ENCODE data around the gene NAXD. TPM values are rescaled to one million over a fixed set of nuclear protein-coding genes. Genes with fewer than 3 reads are reported as not detected.

Gene NAXD
- total RNA-seq, 1 donor from 2014 or later = 27.4 TPM

DNA sequence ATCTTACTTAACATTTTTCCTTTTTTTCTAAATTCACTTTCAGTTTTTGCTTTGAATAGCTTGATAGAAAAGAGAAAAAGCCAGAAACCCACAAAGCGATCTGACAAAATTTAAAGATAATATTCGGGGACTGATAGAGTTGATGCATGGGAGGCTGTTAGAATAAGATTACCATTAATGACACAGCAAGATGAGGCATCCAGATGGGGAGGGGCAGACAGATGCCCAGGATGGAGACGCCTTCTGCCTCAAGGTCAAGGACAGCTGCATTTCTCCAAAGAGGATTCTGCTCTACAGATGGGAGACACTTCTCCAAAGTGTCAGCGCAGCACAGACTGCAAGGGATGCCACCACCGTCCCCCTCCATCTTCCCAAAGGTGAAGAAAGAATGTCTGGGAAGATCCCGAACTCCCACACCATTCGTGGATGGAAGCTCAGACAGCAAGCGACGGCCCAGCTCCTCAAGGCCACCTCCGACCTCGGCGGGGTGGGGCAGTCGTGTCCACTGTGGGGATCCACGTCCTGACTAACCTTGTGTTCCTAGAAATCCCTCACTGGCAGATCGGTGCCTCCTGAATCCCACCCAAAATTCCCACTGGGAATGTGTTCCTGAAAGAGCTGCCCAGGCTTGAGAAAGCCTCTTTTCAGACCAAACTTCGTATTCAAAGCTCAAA is 32.9 kb downstream of the NAXD start:
- no peak for ATAC-seq
- H3K36me3 ChIP-seq = peaks cover 71% of the 10 kb centered on the region
- H3K9me3 ChIP-seq = no peaks in the 10 kb centered on the region
- H3K27ac ChIP-seq = no peak overlapping the region
- intact Hi-C loops (cut with DNase I) = no loop called here
- no peak overlapping the region for H3K4me3 ChIP-seq
- no peaks in the 10 kb centered on the region for H3K27me3 ChIP-seq (ENCODE audit: low read depth)
- DNase-seq = no peak
- peaks cover 9% of the 10 kb centered on the region for H3K4me1 ChIP-seq
- TF ChIP-seq, protein P1, sequence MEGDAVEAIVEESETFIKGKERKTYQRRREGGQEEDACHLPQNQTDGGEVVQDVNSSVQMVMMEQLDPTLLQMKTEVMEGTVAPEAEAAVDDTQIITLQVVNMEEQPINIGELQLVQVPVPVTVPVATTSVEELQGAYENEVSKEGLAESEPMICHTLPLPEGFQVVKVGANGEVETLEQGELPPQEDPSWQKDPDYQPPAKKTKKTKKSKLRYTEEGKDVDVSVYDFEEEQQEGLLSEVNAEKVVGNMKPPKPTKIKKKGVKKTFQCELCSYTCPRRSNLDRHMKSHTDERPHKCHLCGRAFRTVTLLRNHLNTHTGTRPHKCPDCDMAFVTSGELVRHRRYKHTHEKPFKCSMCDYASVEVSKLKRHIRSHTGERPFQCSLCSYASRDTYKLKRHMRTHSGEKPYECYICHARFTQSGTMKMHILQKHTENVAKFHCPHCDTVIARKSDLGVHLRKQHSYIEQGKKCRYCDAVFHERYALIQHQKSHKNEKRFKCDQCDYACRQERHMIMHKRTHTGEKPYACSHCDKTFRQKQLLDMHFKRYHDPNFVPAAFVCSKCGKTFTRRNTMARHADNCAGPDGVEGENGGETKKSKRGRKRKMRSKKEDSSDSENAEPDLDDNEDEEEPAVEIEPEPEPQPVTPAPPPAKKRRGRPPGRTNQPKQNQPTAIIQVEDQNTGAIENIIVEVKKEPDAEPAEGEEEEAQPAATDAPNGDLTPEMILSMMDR (IDR thresholded peaks at IDR 0.05) = no peak

DNA sequence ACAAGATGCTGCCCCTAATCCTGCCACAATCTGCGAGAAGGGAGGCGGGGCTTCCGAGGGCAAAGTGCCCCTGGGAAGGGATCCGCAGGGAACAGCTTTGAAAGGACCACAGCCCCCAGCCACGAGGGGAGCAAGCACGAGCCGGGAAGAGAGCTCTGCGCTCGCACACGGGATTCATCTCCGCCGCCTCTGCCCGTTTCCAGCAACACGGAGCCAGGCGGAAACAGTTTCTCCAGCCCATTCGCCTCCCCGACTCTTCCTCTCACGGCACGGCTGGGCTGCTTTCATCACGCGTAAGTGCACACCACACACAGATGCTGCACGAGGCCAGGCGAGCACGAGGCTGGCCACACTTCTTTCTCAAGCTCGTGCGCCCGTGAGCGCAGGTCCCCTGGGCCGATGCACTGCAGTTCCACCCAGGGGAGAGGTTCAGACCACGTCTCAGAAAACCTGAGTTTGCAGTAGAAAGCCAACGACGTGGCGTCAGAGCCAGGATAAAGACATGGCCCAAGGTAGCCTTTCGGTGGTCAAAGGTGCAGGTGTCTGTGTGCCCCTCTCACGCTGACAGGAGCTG is 33.6 kb downstream of the NAXD start:
- ATAC-seq (no peak), DNase-seq (no peak)
- TF ChIP-seq, protein P1 (IDR thresholded peaks at IDR 0.05) = no peak
- Histone ChIP-seq H3K27me3 (ENCODE audit: low read depth) (no peaks in the 10 kb centered on the region), H3K9me3 (no peaks in the 10 kb centered on the region), H3K4me3 (no peak overlapping the region), H3K27ac (no peak overlapping the region), H3K4me1 (peaks cover 9% of the 10 kb centered on the region), H3K36me3 (peaks cover 70% of the 10 kb centered on the region)
- intact Hi-C loops (cut with DNase I) = no loop called here

DNA sequence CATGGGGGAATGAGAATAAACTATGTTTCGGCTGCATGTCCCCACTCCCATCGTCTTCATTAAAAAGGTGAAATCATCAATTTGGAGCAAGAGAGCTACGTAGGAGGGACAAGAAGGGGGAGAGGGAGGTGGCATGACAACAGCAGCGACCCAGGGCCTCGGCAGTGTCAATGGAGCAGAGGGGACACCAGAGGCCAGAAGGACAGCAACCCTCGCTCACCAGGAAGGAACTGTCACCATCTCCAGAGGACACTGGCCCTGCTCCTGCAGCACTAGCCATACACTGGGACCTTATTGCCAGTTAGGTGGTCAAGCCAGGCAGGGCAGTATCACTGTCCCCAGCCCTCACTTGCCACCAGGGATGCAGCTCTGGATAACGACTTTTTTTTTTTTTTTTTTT is 34.2 kb downstream of the NAXD start:
- peaks cover 70% of the 10 kb centered on the region for H3K36me3 ChIP-seq
- ATAC-seq = no peak
- peaks cover 8% of the 10 kb centered on the region for H3K4me1 ChIP-seq
- no peak overlapping the region for H3K27ac ChIP-seq
- intact Hi-C loops (cut with DNase I) = no loop called here
- no peak for DNase-seq
- H3K9me3 ChIP-seq = no peaks in the 10 kb centered on the region
- TF ChIP-seq, protein P1 (IDR thresholded peaks at IDR 0.05) = no peak
- H3K4me3 ChIP-seq = no peak overlapping the region
- H3K27me3 ChIP-seq (ENCODE audit: low read depth) = no peaks in the 10 kb centered on the region

GRCh38 chr13:110650436-110650835 is 35.1 kb downstream of the NAXD start:
- DNase-seq (no peak), ATAC-seq (no peak)
- no peak overlapping the region for H3K4me3 ChIP-seq
- peaks cover 71% of the 10 kb centered on the region for H3K36me3 ChIP-seq
- TF ChIP-seq, protein P1 (IDR thresholded peaks at IDR 0.05) = no peak
- intact Hi-C loops (cut with DNase I) = no loop called here
- H3K27me3 ChIP-seq (ENCODE audit: low read depth) = no peaks in the 10 kb centered on the region
- H3K27ac ChIP-seq = no peak overlapping the region
- no peaks in the 10 kb centered on the region for H3K9me3 ChIP-seq
- no peaks in the 10 kb centered on the region for H3K4me1 ChIP-seq

DNA sequence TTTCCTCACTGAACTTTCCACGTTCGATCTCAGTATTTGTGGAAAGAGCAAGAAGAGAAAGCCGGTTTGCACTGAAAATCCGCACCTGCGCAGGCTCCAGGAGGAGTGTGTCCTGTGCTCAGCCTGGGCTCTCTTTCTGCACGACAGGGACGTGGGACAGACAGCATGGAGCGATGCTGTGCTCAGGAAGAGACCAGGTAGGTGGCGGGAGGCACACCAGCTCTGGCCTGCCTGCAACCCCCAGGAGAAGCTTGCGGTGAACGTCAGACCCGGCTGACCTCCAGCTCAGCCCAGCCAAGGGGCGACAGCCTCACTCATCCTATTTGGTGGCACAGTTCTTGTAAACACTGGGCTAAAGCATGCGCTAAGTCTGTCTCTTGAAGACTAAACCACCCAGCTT is 35.9 kb downstream of the NAXD start:
- ATAC-seq (no peak), DNase-seq (no peak)
- Histone ChIP-seq H3K4me3 (no peak overlapping the region), H3K36me3 (peaks cover 75% of the 10 kb centered on the region), H3K4me1 (no peaks in the 10 kb centered on the region), H3K27ac (no peak overlapping the region), H3K27me3 (ENCODE audit: low read depth) (no peaks in the 10 kb centered on the region), H3K9me3 (no peaks in the 10 kb centered on the region)
- TF ChIP-seq, protein P1 (IDR thresholded peaks at IDR 0.05) = no peak
- intact Hi-C loops (cut with DNase I) = no loop called here
